GM18508 (cell line): Measurements from ENCODE around the gene LRRC8D.
"Not testable (repeated sequence)": the region's sequence is repeated elsewhere in the genome, so short reads cannot be mapped to it uniquely, and the experiment has no call there.

ENCODE experiments used
- ATAC-seq: cut with Tn5 transposase; IDR thresholded peaks from one replicate; pipeline ENCODE4 v1.9.1; 2021; ENCODE audit warnings: moderate number of reproducible peaks; ENCODE audit not compliant: insufficient read depth, unreplicated experiment

Gene LRRC8D

GRCh38 chr1:89820422-89821321, at the start of gene LRRC8D:
Gene LRRC8D, plus strand, starts transcription at chr1:89821032. Its CDS starts 112,037 bp downstream, at chr1:89933069.
- ATAC-seq: peak; percentile 45

GRCh38 chr1:89771991-89772560, 48.8 kb upstream of the LRRC8D start:
- ATAC-seq: no peak

- ATAC-seq: not testable (repeated sequence)
Measured at GRCh38 chr1:89776104-89776503, 44.7 kb upstream of the LRRC8D start.

GRCh38 chr1:89777271-89777670, 43.6 kb upstream of the LRRC8D start:
- ATAC-seq: not testable (repeated sequence)

GRCh38 chr1:89779151-89779940, 41.5 kb upstream of the LRRC8D start:
- no peak for ATAC-seq

GRCh38 chr1:89780721-89781120, 40.1 kb upstream of the LRRC8D start:
- ATAC-seq: no peak

- ATAC-seq: peak; percentile 77
Measured at GRCh38 chr1:89781494-89782126, 39.2 kb upstream of the LRRC8D start.

GRCh38 chr1:89786628-89787214, 34.1 kb upstream of the LRRC8D start:
- no peak for ATAC-seq

GRCh38 chr1:89790592-89790991, 30.2 kb upstream of the LRRC8D start:
- ATAC-seq: no peak

GRCh38 chr1:89791064-89791726, 29.6 kb upstream of the LRRC8D start:
- no peak for ATAC-seq

- ATAC-seq: no peak
Measured at GRCh38 chr1:89794406-89794805, 26.4 kb upstream of the LRRC8D start.

- ATAC-seq: not testable (repeated sequence)
Measured at GRCh38 chr1:89795571-89795970, 25.3 kb upstream of the LRRC8D start.

GRCh38 chr1:89797876-89798275, 23.0 kb upstream of the LRRC8D start:
- ATAC-seq: not testable (repeated sequence)

- no peak for ATAC-seq
Measured at GRCh38 chr1:89799495-89799894, 21.3 kb upstream of the LRRC8D start.

- ATAC-seq: no peak
Measured at GRCh38 chr1:89800022-89800655, 20.7 kb upstream of the LRRC8D start.

GRCh38 chr1:89800718-89801117, 20.1 kb upstream of the LRRC8D start:
- ATAC-seq: no peak

- ATAC-seq: no peak
Measured at GRCh38 chr1:89802051-89802450, 18.8 kb upstream of the LRRC8D start.

- no peak for ATAC-seq
Measured at GRCh38 chr1:89802841-89803240, 18.0 kb upstream of the LRRC8D start.

GRCh38 chr1:89804642-89805237, 16.1 kb upstream of the LRRC8D start:
- ATAC-seq: peak; percentile 63
